OCI-LY7 (cell line): ENCODE measurements around the gene PDE9A. TPM values are rescaled to one million over a fixed set of nuclear protein-coding genes. Genes with fewer than 3 reads are reported as not detected.

Source experiments
- BruUV-seq: library from RNA; stranded (reverse); fragments of 400-500 nt; replicated peaks from 2 replicates; lab custom pipeline; 2021; lab: Mats Ljungman, UMichigan
- CTCF ChIA-PET: fragments of 300-600 bp; sonication (Branson Sonifier 250); formaldehyde crosslinking; loops from one replicate; lab custom pipeline; 2022; ENCODE audit warnings: antibody characterized with exemption; ENCODE audit not compliant: unreplicated experiment; lab: Charles Lee
- POLR2A ChIA-PET: fragments of 300-600 bp; sonication (Branson Sonifier 250); formaldehyde crosslinking; loops from one replicate; lab custom pipeline; 2022; ENCODE audit warnings: antibody characterized with exemption; lab: Charles Lee
- DNase-seq: peaks from one replicate; pipeline ENCODE4 v3.0.0-alpha.2; 2015; ENCODE audit warnings: low spot score
- H2AFZ ChIP-seq: fragments of 200-600 bp; sonication (generic), shearing (Covaris generic); 2 replicates; pipeline ENCODE4 v1.6.1; 2014; ENCODE audit warnings: mild to moderate bottlenecking, antibody characterized with exemption, low read length, moderate library complexity
- H3K27ac ChIP-seq: fragments of 200-600 bp; sonication (generic); 2 replicates; pipeline ENCODE4 v1.5.1; 2014; ENCODE audit warnings: mixed run types, low read depth, mild to moderate bottlenecking, moderate library complexity, low read length, inconsistent platforms; ENCODE audit not compliant: poor library complexity, severe bottlenecking
- H3K36me3 ChIP-seq: fragments of 200-600 bp; sonication (generic); 2 replicates; pipeline ENCODE4 v1.6.1; 2014; ENCODE audit warnings: mild to moderate bottlenecking, antibody characterized with exemption, low read length, moderate library complexity, mixed read lengths; ENCODE audit not compliant: insufficient read depth
- H3K4me1 ChIP-seq: fragments of 200-600 bp; sonication (generic); 2 replicates; pipeline ENCODE4 v1.5.1; 2014; ENCODE audit warnings: mild to moderate bottlenecking, low read length; ENCODE audit not compliant: insufficient read depth, poor library complexity, severe bottlenecking
- H3K4me2 ChIP-seq: fragments of 200-600 bp; sonication (generic); 2 replicates; pipeline ENCODE4 v1.6.1; 2014; ENCODE audit warnings: mild to moderate bottlenecking, low read length
- H3K4me3 ChIP-seq: fragments of 200-600 bp; sonication (generic); 2 replicates; pipeline ENCODE4 v1.5.1; 2014; ENCODE audit warnings: mild to moderate bottlenecking, low read depth, low read length; ENCODE audit not compliant: poor library complexity, severe bottlenecking
- H3K79me2 ChIP-seq: fragments of 200-600 bp; sonication (generic); 2 replicates; pipeline ENCODE4 v1.6.1; 2016; ENCODE audit warnings: low read depth, mild to moderate bottlenecking, low read length, moderate library complexity, mixed read lengths; ENCODE audit not compliant: insufficient read depth
- H3K9me2 ChIP-seq: fragments of 200-600 bp; sonication (generic); 2 replicates; pipeline ENCODE4 v1.6.1; 2016; ENCODE audit warnings: mild to moderate bottlenecking, low read length, mixed read lengths; ENCODE audit not compliant: insufficient read depth
- H3K9me3 ChIP-seq: fragments of 200-600 bp; sonication (generic); 2 replicates; pipeline ENCODE4 v1.6.1; 2014; ENCODE audit warnings: mild to moderate bottlenecking, mixed run types, low read length, mixed read lengths
- H4K20me1 ChIP-seq: fragments of 200-600 bp; sonication (generic); 2 replicates; pipeline ENCODE4 v1.6.1; 2014; ENCODE audit warnings: mild to moderate bottlenecking, antibody characterized with exemption, low read length, moderate library complexity, mixed read lengths; ENCODE audit not compliant: insufficient read depth
- CTCF ChIP-seq: fragments of 200-600 bp; sonication (generic); conservative IDR thresholded peaks from 2 replicates; pipeline ENCODE4 v1.5.1; 2014; ENCODE audit warnings: mild to moderate bottlenecking, antibody characterized with exemption, low read length, moderate library complexity, mixed read lengths
- EZH2phosphoT487 ChIP-seq: fragments of 200-600 bp; sonication (generic); IDR thresholded peaks from 2 replicates; pipeline ENCODE4 v1.6.1; 2018; ENCODE audit warnings: low read depth, borderline replicate concordance, mild to moderate bottlenecking, mixed run types, antibody characterized with exemption, low read length, moderate library complexity, mixed read lengths
- intact Hi-C: fragments of 100-400 bp; cut with micrococcal nuclease; formaldehyde crosslinking; loops from one replicate; pipeline ENCODE4 v1.10.0; 2022; ENCODE audit not compliant: unreplicated experiment
- total RNA-seq, 2 experiments: library from RNA; depleted of rRNA in 1 of 2; stranded (reverse); fragments of >200 nt in 1 of 2; shearing (Covaris generic) in 1 of 2; gene quantifications; 2 replicates each; pipeline ENCODE4 v1.2.3, GENCODE V29; 2014 to 2022

The PDE9A gene
- total RNA-seq, 2 experiments from 2014 or later: 11.4 to 22.4 TPM

- 0 out of 2 replicates have a peak, but pooled peaks cover 3% of the 10 kb centered on the region for H3K36me3 ChIP-seq
- H3K27ac ChIP-seq: no peak overlapping the region
- no peaks in the 10 kb centered on the region for H3K9me2 ChIP-seq
- CTCF ChIA-PET: no interaction called here
- no peak overlapping the region for H3K4me3 ChIP-seq
- POLR2A ChIA-PET: no interaction called here
- no peak for TF ChIP-seq EZH2phosphoT487
- TF ChIP-seq CTCF: no peak
- intact Hi-C loops: no loop called here
- H3K4me1 ChIP-seq: no peaks in the 10 kb centered on the region
- no peak for DNase-seq
- no peak overlapping the region for H3K4me2 ChIP-seq
- no peak overlapping the region for H2AFZ ChIP-seq
- H3K9me3 ChIP-seq: no peaks in the 10 kb centered on the region
- no peaks in the 10 kb centered on the region for H4K20me1 ChIP-seq
- H3K79me2 ChIP-seq: no peaks in the 10 kb centered on the region
- no TSS peak for BruUV-seq
These were observed 79.7 kb downstream of the PDE9A start for GRCh38 chr21:42733037-42733627.

- no peaks in the 10 kb centered on the region for H3K9me2 ChIP-seq
- no peak for DNase-seq
- ChIA-PET POLR2A (no interaction called here), CTCF (no interaction called here)
- no peaks in the 10 kb centered on the region for H3K4me1 ChIP-seq
- H2AFZ ChIP-seq: no peak overlapping the region
- TF ChIP-seq EZH2phosphoT487 (no peak), CTCF (no peak)
- H3K79me2 ChIP-seq: no peaks in the 10 kb centered on the region
- no peak overlapping the region for H3K27ac ChIP-seq
- BruUV-seq: no TSS peak
- H3K9me3 ChIP-seq: no peaks in the 10 kb centered on the region
- H3K36me3 ChIP-seq: 0 out of 2 replicates have a peak, but pooled peaks cover 3% of the 10 kb centered on the region
- intact Hi-C loops: no loop called here
- no peak overlapping the region for H3K4me2 ChIP-seq
- H3K4me3 ChIP-seq: no peak overlapping the region
- no peaks in the 10 kb centered on the region for H4K20me1 ChIP-seq
These were observed 80.5 kb downstream of the PDE9A start for GRCh38 chr21:42733874-42734273.

- Histone ChIP-seq H3K4me1 (no peaks in the 10 kb centered on the region), H3K9me3 (no peaks in the 10 kb centered on the region), H2AFZ (no peak overlapping the region), H3K36me3 (0 out of 2 replicates have a peak, but pooled peaks cover 3% of the 10 kb centered on the region), H3K4me2 (no peak overlapping the region), H4K20me1 (no peaks in the 10 kb centered on the region), H3K9me2 (no peaks in the 10 kb centered on the region), H3K79me2 (no peaks in the 10 kb centered on the region), H3K4me3 (no peak overlapping the region), H3K27ac (no peak overlapping the region)
- ChIA-PET CTCF (no interaction called here), POLR2A (no interaction called here)
- TF ChIP-seq EZH2phosphoT487: no peak
- intact Hi-C loops: no loop called here
- DNase-seq: no peak
- BruUV-seq: no TSS peak
These were observed 81.0 kb downstream of the PDE9A start for GRCh38 chr21:42734323-42734971.
